Peyer's patch (tissue), 4 donors: ENCODE data around the gene SPOCK2. TPM values are rescaled to one million over a fixed set of nuclear protein-coding genes. Genes with fewer than 3 reads are reported as not detected.

Experiments
- DNase-seq, 3 donors: peaks; one replicate each; pipeline ENCODE4 v3.0.0-alpha.2; 2017 to 2019
- H3K27ac ChIP-seq, 4 donors: fragments of 200-600 bp; sonication (generic); one replicate each; pipeline ENCODE4 v1.5.1; 2016 to 2019
- H3K27me3 ChIP-seq, 2 donors: fragments of 200-600 bp; sonication (generic); one replicate each; pipeline ENCODE4 v1.5.1; 2019
- H3K36me3 ChIP-seq, 3 donors: fragments of 200-600 bp; sonication (generic); one replicate each; pipeline ENCODE4 v1.5.1; 2016 to 2019
- H3K4me1 ChIP-seq, 4 donors: fragments of 200-600 bp; sonication (generic); one replicate each; pipeline ENCODE4 v1.5.1; 2016 to 2019
- H3K4me3 ChIP-seq, 4 donors: fragments of 200-600 bp; sonication (generic); 1 replicate in 3 of 4; 2 replicates in 1 of 4; pipeline ENCODE4 v1.5.1; 2016 to 2019; ENCODE audit warnings: mild to moderate bottlenecking in 1 of 4
- H3K9me3 ChIP-seq, 4 donors: fragments of 200-600 bp; sonication (generic); one replicate each; pipeline ENCODE4 v1.5.1; 2016 to 2019; ENCODE audit warnings: mild to moderate bottlenecking in 1 of 4
- CTCF ChIP-seq, 6 experiments: fragments of 450-650 bp in 4 of 6; fragments of 200-600 bp in 2 of 6; sonication (generic) in 1 of 6; IDR thresholded peaks; one replicate each; pipeline ENCODE4 v1.5.1; 2017 to 2019; ENCODE audit warnings: antibody characterized with exemption in 6 of 6, mild to moderate bottlenecking in 3 of 6, moderate library complexity in 1 of 6
- POLR2A ChIP-seq, 2 donors: fragments of 450-650 bp; IDR thresholded peaks; one replicate each; pipeline ENCODE4 v1.5.1; 2017; ENCODE audit warnings: antibody characterized with exemption in 2 of 2, mild to moderate bottlenecking in 2 of 2, moderate library complexity in 2 of 2
- total RNA-seq, 4 donors: library from RNA; depleted of rRNA; stranded (reverse); fragments of >200 nt; gene quantifications; one replicate each; pipeline ENCODE4 v1.1.0, GENCODE V29; 2016

The SPOCK2 gene
- total RNA-seq, 4 donors from 2014 or later = 8.3 to 54.5 (median 11.4) TPM

DNA sequence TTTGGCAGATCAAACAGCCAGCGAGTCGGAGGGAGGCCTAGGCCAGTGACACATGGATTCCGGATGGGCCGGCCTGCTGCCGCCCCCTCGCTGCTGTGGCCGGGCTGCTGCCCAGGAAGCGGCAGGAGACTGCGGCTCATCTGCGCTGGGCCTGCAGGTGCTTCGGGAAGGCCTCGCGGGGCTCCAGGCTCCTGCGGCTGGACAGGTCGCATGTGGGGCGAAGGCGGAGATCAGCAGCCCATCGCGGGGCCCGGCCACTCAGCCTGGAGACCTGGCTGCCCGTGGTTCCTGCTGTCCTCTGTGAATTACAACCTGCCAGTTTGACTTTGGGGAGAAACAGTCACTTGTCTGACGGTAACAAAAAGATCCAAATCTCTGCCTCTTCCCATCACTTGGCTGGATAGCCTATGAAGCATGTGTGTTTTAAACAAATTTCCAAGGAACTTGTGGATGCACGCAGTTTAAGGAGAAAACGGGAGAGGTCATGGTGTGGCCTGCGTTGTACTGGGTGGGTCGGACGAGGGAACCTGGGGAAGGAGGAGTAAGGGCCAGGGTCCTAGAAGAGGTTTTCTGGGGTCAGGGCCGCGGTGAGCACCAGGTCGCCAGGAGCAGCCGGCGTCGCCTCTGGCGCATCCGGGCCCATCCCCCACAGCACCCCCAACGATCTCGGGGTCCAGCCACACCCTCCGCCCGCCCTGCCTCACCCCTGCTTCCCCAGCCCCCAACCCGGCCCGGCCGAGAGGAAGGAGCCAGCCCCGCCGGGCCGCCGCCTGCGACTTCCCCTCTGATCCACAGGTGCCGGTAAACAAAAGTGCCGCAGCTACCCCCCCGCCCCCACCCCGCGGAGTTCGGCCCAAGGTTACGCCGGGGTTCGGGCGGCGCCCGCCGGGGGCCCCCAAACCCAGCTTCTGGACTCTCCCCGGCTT, 1.6 kb downstream of the SPOCK2 start:
- TF ChIP-seq CTCF (IDR thresholded peaks at IDR 0.05) = no peak
- no peak for TF ChIP-seq POLR2A (IDR thresholded peaks at IDR 0.05)
- peaks cover 0 to 22% of the 10 kb centered on the region in 2 donors for H3K27me3 ChIP-seq
- H3K27ac ChIP-seq = peak overlapping the region; percentile 70 to 98 (median 88)
- peak; percentile 61 to 92 (median 91) for DNase-seq
- no peaks in the 10 kb centered on the region for H3K9me3 ChIP-seq
- H3K4me3 ChIP-seq = peak overlapping the region; percentile 50 to 80 (median 60)
- no peaks in the 10 kb centered on the region for H3K36me3 ChIP-seq
- peaks cover 7 to 24% (median 16%) of the 10 kb centered on the region in 4 donors for H3K4me1 ChIP-seq

DNA sequence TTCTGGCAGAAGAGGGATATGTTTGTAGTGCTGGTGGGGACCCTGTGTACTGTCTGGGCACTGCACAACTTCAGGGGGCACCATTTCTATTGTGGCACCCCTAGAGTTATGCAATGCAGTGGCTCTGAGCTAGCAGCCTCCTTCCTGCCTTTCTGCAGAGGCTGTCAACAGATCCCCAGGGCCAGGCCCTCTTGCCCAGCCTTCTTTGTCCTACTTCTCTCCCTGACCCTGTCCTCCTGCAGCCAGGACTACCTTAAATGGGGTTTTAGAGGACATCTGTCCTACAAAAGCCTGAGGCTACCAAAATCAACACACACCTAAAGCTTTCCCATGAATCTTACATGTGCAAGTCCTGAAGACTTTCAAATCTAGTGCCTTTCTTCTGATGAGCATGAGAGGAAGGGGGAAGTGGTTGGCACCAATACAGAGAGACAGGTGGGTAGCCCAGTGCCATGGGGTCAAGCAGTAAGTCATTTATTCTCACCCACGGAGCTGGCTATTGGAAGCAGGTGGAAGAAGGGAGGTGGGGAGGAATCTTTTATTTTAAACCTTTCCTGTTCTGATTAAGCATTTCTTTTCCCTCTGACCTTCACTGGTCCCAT, 2.4 kb downstream of the SPOCK2 start:
- Histone ChIP-seq H3K4me3 (peak overlapping the region in 3 of 4 donors; percentile 50 to 80 (median 58)), H3K27ac (peak overlapping the region in 3 of 4 donors; percentile 84 to 98 (median 91)), H3K27me3 (peaks cover 0 to 22% of the 10 kb centered on the region in 2 donors), H3K4me1 (peaks cover 7 to 24% (median 19%) of the 10 kb centered on the region in 4 donors), H3K9me3 (no peaks in the 10 kb centered on the region), H3K36me3 (no peaks in the 10 kb centered on the region)
- DNase-seq = peak in 1 of 3 donors; percentile 44
- TF ChIP-seq POLR2A (IDR thresholded peaks at IDR 0.05) = no peak
- TF ChIP-seq CTCF (IDR thresholded peaks at IDR 0.05) = no peak

GRCh38 chr10:72085166-72085565, 3.2 kb downstream of the SPOCK2 start:
- no peaks in the 10 kb centered on the region for H3K9me3 ChIP-seq
- TF ChIP-seq POLR2A (IDR thresholded peaks at IDR 0.05) (no peak), CTCF (IDR thresholded peaks at IDR 0.05) (no peak)
- no peaks in the 10 kb centered on the region for H3K36me3 ChIP-seq
- H3K27me3 ChIP-seq = peaks cover 0 to 22% of the 10 kb centered on the region in 2 donors
- H3K4me3 ChIP-seq = no peak overlapping the region
- peaks cover 7 to 29% (median 19%) of the 10 kb centered on the region in 4 donors for H3K4me1 ChIP-seq
- peak overlapping the region in 1 of 4 donors; percentile 98 for H3K27ac ChIP-seq
- peak in 1 of 3 donors; percentile 38 for DNase-seq

DNA sequence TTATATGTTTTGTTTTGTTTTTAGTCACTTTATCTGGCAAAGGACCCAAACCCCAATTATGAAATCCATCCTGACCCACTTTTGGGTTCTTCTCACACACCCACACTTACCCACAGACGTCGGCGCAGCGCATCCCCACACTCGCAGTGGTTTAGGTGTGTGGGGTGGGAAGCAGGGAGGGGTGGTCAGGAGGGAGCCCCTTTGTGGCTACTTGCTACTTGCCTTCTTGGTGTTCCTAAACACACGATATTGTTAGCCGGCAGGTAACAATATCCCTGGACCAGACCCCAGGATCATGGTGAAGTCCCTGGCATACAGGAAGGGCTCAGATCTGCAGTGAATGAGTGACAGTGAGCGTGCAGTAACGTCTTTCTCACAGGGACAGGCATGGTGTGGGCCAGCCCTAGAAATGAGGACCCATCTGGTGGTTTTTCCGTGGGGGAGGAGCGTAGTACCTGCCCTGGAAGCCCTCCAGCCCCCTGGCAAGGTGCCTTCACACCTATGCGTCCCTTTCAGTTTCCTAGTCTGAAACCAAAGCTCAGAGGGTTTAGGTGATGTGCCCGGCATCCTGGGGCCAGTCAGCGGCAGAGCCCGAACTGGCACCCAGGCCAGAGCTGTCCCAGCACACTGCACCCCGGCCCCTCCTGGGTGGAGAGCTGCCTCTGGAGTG, 4.4 kb downstream of the SPOCK2 start:
- H3K4me3 ChIP-seq = peak overlapping the region in 1 of 4 donors; percentile 30
- H3K4me1 ChIP-seq = peaks cover 7 to 30% (median 15%) of the 10 kb centered on the region in 4 donors
- peaks cover 0 to 22% of the 10 kb centered on the region in 2 donors for H3K27me3 ChIP-seq
- peak overlapping the region in 2 of 4 donors; percentile 19 to 49 for H3K27ac ChIP-seq
- no peaks in the 10 kb centered on the region for H3K36me3 ChIP-seq
- no peaks in the 10 kb centered on the region for H3K9me3 ChIP-seq
- TF ChIP-seq CTCF (IDR thresholded peaks at IDR 0.05) (no peak), POLR2A (IDR thresholded peaks at IDR 0.05) (no peak)
- DNase-seq = peak in 1 of 3 donors; percentile 51
